SK-N-SH (cell line): ENCODE measurements around the gene P2RY13. TPM values are rescaled to one million over a fixed set of nuclear protein-coding genes. Genes with fewer than 3 reads are reported as not detected.

Experiments
- CTCF ChIA-PET: fragments of 300-600, 350-600 bp; formaldehyde crosslinking; extraction: SDS; loops from one replicate; lab custom pipeline; 2021; lab: Yijun Ruan, JAX
- POLR2A ChIA-PET: fragments of 350-600 bp; sonication (Branson Sonifier 250); formaldehyde crosslinking; extraction: SDS; loops from one replicate; lab custom pipeline; 2020; ENCODE audit warnings: antibody characterized with exemption, inconsistent platforms; lab: Yijun Ruan, JAX
- DNase-seq: peaks from one replicate; pipeline ENCODE4 v3.0.0; 2012
- H2AFZ ChIP-seq: fragments of 200-600 bp; sonication (generic); 2 replicates; pipeline ENCODE4 v1.8.1; 2016; ENCODE audit warnings: antibody characterized with exemption, mild to moderate bottlenecking, low read depth
- H3F3A ChIP-seq: fragments of 200-600 bp; sonication (generic); replicated peaks from 2 replicates; pipeline ENCODE3; 2016; ENCODE audit warnings: antibody characterized with exemption, mild to moderate bottlenecking; ENCODE audit not compliant: insufficient read depth
- H3K27ac ChIP-seq, 2 experiments: fragments of 200-500 bp in 1 of 2; fragments of 200-600 bp in 1 of 2; sonication (Bioruptor generic) in 1 of 2; sonication (generic), shearing (Covaris generic) in 1 of 2; 2 replicates each; pipeline versions ENCODE4 v1.5.1 to v1.6.1; 2014 to 2016; ENCODE audit warnings: low read depth in 2 of 2, inconsistent platforms in 1 of 2, low read length in 1 of 2, mild to moderate bottlenecking in 1 of 2, mixed read lengths in 1 of 2
- H3K27me3 ChIP-seq: fragments of 200-600 bp; sonication (generic), shearing (Covaris generic); 2 replicates; pipeline ENCODE4 v1.6.1; 2016; ENCODE audit warnings: mixed run types; ENCODE audit not compliant: insufficient read depth
- H3K36me3 ChIP-seq, 2 experiments: fragments of 200-500 bp in 1 of 2; fragments of 200-600 bp in 1 of 2; sonication (Bioruptor generic) in 1 of 2; sonication (generic) in 1 of 2; replicated peaks in 1 of 2; 2 replicates each; pipeline versions ENCODE3 to v1.5.1; 2014 to 2016; ENCODE audit warnings: low read length in 1 of 2, mild to moderate bottlenecking in 1 of 2; ENCODE audit not compliant: insufficient read depth in 2 of 2, control insufficient read depth in 1 of 2
- H3K4me1 ChIP-seq, 2 experiments: fragments of 200-500 bp in 1 of 2; fragments of 200-600 bp in 1 of 2; sonication (Bioruptor generic) in 1 of 2; sonication (generic), shearing (Covaris generic) in 1 of 2; 2 replicates each; pipeline versions ENCODE4 v1.5.1 to v1.6.1; 2014 to 2016; ENCODE audit warnings: low read depth in 1 of 2, low read length in 1 of 2, mixed run types in 1 of 2; ENCODE audit not compliant: insufficient read depth in 2 of 2, control insufficient read depth in 1 of 2
- H3K4me2 ChIP-seq: fragments of 200-600 bp; sonication (generic), shearing (Covaris generic); 2 replicates; pipeline ENCODE4 v1.6.1; 2017; ENCODE audit warnings: mixed run types
- H3K4me3 ChIP-seq, 2 experiments: fragments of 200-500 bp in 1 of 2; fragments of 200-600 bp in 1 of 2; sonication (Bioruptor generic) in 1 of 2; sonication (generic), shearing (Covaris generic) in 1 of 2; 2 replicates each; pipeline versions ENCODE4 v1.5.1 to v1.8.1; 2014 to 2016; ENCODE audit warnings: low read depth in 2 of 2, inconsistent platforms in 1 of 2, low read length in 1 of 2, mild to moderate bottlenecking in 1 of 2, mixed read lengths in 1 of 2, moderate library complexity in 1 of 2
- H3K79me2 ChIP-seq: fragments of 200-600 bp; sonication (generic); 2 replicates; pipeline ENCODE4 v1.8.1; 2017; ENCODE audit warnings: mild to moderate bottlenecking; ENCODE audit not compliant: insufficient read depth
- H3K9ac ChIP-seq: fragments of 200-600 bp; sonication (generic); 2 replicates; pipeline ENCODE4 v1.6.1; 2017; ENCODE audit warnings: mixed run types
- H3K9me2 ChIP-seq: fragments of 200-600 bp; sonication (generic); 2 replicates; pipeline ENCODE4 v1.6.1; 2017; ENCODE audit warnings: mixed run types
- H3K9me3 ChIP-seq: fragments of 200-600 bp; sonication (generic); 2 replicates; pipeline ENCODE4 v1.6.1; 2017; ENCODE audit warnings: mixed run types, mild to moderate bottlenecking, moderate library complexity
- H4K20me1 ChIP-seq: fragments of 200-600 bp; sonication (generic); 2 replicates; pipeline ENCODE4 v1.6.1; 2017; ENCODE audit warnings: mild to moderate bottlenecking, mixed run types; ENCODE audit not compliant: insufficient read depth
- CHD2 ChIP-seq: fragments of 150-350 bp; IDR thresholded peaks from 2 replicates; pipeline ENCODE4 v1.6.1; 2018; ENCODE audit warnings: low read length; ENCODE audit not compliant: partially characterized antibody
- CTCF ChIP-seq: fragments of 200-600 bp; sonication (generic); IDR thresholded peaks from 2 replicates; pipeline ENCODE4 v1.6.1; 2017; ENCODE audit warnings: antibody characterized with exemption, mild to moderate bottlenecking, moderate library complexity
- ELF1 ChIP-seq: IDR thresholded peaks from 2 replicates; pipeline ENCODE4 v1.4.0; 2012
- EP300 ChIP-seq, 2 experiments: IDR thresholded peaks; 2 replicates each; pipeline versions ENCODE4 v1.4.0 to v1.6.1; 2012; ENCODE audit warnings: borderline replicate concordance in 1 of 2, low read depth in 1 of 2, low read length in 1 of 2
- FOSL2 ChIP-seq: IDR thresholded peaks from 2 replicates; pipeline ENCODE4 v1.4.0; 2012; ENCODE audit warnings: low read depth, mild to moderate bottlenecking, moderate library complexity, borderline replicate concordance
- GABPA ChIP-seq: IDR thresholded peaks from 2 replicates; pipeline ENCODE4 v1.4.0; 2012; ENCODE audit warnings: low read depth, mild to moderate bottlenecking
- JUND ChIP-seq: IDR thresholded peaks from 2 replicates; pipeline ENCODE4 v1.4.0; 2012
- MEF2A ChIP-seq: IDR thresholded peaks from 2 replicates; pipeline ENCODE4 v1.4.0; 2012; ENCODE audit warnings: low read depth, borderline replicate concordance
- MXI1 ChIP-seq: IDR thresholded peaks from 2 replicates; pipeline ENCODE4 v1.6.1; 2012; ENCODE audit warnings: mild to moderate bottlenecking, low read depth, low read length, improper control_type of control experiment
- POLR2AphosphoS5 ChIP-seq: IDR thresholded peaks from 2 replicates; pipeline ENCODE4 v1.6.1; 2012; ENCODE audit warnings: low read depth, low read length
- RAD21 ChIP-seq: IDR thresholded peaks from 2 replicates; pipeline ENCODE4 v1.6.1; 2012; ENCODE audit warnings: mild to moderate bottlenecking, low read length
- RFX5 ChIP-seq: IDR thresholded peaks from 2 replicates; pipeline ENCODE4 v1.6.1; 2012; ENCODE audit warnings: mild to moderate bottlenecking, improper control_type of control experiment, low read length
- SIN3A ChIP-seq: IDR thresholded peaks from 2 replicates; pipeline ENCODE4 v1.6.1; 2012; ENCODE audit warnings: low read depth, mild to moderate bottlenecking, low read length, moderate library complexity, borderline replicate concordance
- TCF12 ChIP-seq: IDR thresholded peaks from 2 replicates; pipeline ENCODE4 v1.4.0; 2012
- USF2 ChIP-seq: fragments of 150-350 bp; IDR thresholded peaks from 2 replicates; pipeline ENCODE4 v1.6.1; 2017; ENCODE audit warnings: antibody characterized with exemption, low read length, low read depth, borderline replicate concordance
- ZBTB33 ChIP-seq: IDR thresholded peaks from 2 replicates; pipeline ENCODE4 v1.4.0; 2012; ENCODE audit warnings: low read depth, borderline replicate concordance
- WGBS: methylation state at CpG from one replicate; pipeline ENCODE4 v1.1.6; 2017; ENCODE audit warnings: low lambda C conversion rate; 5-methylcytosine and 5-hydroxymethylcytosine counted together
- polyA plus RNA-seq, 3 experiments: library from polyadenylated mRNA; depleted of rRNA; stranded (reverse); fragments of >200 nt; gene quantifications; 2 replicates each; pipeline ENCODE4 v1.2.3, GENCODE V29; 2012
- TF ChIP-seq, protein P1 (sequence below): IDR thresholded peaks from 2 replicates; pipeline ENCODE4; 2012

Gene P2RY13
- polyA plus RNA-seq, 1 of the 3 experiments (the other 2 are of a cell fraction) = not detected

DNA sequence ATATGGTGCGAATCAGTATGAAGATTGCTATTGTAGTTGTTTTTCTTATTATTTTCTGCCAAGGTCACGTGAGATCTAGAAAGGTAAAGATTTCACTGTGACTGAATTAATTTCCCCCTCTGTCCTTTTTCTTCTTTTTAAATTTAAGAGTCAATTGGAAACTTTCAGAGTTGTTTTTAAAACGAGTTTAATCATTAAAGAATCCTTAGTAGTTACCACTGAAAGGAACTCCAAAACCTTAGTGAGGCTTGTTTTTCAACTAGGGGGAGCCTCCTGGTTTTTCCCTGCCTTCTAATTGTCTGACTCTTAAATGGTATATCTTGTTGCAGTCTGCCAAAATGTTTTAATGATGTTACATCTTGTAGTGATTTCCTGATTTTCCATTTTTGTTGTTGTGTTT lies 37.6 kb upstream of the P2RY13 start (continued):
- TF ChIP-seq ZBTB33 (no peak), TCF12 (no peak)
- TF ChIP-seq, all 33 proteins: peak for 0

- no peak overlapping the region for H2AFZ ChIP-seq
Measured at GRCh38 chr3:151362751-151363174, 33.4 kb upstream of the P2RY13 start.

DNA sequence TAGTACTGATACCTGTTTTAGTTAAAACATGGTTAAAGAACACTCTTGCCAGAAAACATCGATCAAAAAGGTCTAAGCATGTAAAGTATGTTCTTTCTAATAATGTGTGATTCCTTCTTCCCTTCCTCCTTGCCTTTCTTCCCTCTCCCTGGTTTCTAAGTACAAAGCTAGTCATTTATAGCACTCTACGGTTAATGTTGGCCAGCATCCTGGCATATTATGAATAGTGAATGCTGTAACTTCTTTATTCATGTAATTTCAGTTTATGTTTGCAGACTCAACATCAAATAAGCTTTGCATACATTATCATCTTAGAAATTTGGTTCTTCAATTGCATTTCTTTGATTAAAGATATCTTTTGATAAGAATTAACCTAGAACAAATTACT lies 28.1 kb upstream of the P2RY13 start:
- Histone ChIP-seq H4K20me1 (no peaks in the 10 kb centered on the region), H3K27me3 (no peaks in the 10 kb centered on the region), H3K9ac (no peak overlapping the region), H3K4me3 (no peak overlapping the region), H3K4me1 (peaks cover 0 to 3% of the 10 kb centered on the region in 2 experiments; a peak in 2 of 4 replicates), H3K27ac (no peak overlapping the region), H3K79me2 (no peaks in the 10 kb centered on the region), H3K9me3 (no peaks in the 10 kb centered on the region), H3F3A (no peaks in the 10 kb centered on the region), H3K4me2 (no peak overlapping the region), H3K9me2 (no peaks in the 10 kb centered on the region), H3K36me3 (no peaks in the 10 kb centered on the region), H2AFZ (no peak overlapping the region)
- no peak for DNase-seq
- ChIA-PET POLR2A (no interaction called here), CTCF (interaction anchor here (0.9 kb wide), 1 partner anchor 12 kb away, joined by 3 read pairs; no protein-coding TSS in a partner anchor)
- WGBS = 62% methylated on average over 2 of the region's 2 CpGs
- TF ChIP-seq CTCF (no peak), ZBTB33 (no peak), FOSL2 (no peak), USF2 (no peak), RAD21 (no peak), POLR2AphosphoS5 (no peak), CHD2 (no peak), GABPA (no peak)

More at GRCh38 chr3:151362751-151363174, 33.4 kb upstream of the P2RY13 start:
- TF ChIP-seq SIN3A = no peak
- TF ChIP-seq, protein P1, sequence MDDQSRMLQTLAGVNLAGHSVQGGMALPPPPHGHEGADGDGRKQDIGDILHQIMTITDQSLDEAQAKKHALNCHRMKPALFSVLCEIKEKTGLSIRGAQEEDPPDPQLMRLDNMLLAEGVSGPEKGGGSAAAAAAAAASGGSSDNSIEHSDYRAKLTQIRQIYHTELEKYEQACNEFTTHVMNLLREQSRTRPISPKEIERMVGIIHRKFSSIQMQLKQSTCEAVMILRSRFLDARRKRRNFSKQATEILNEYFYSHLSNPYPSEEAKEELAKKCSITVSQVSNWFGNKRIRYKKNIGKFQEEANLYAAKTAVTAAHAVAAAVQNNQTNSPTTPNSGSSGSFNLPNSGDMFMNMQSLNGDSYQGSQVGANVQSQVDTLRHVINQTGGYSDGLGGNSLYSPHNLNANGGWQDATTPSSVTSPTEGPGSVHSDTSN = no peak
- no peak for TF ChIP-seq EP300 (IDR thresholded peaks at IDR 0.05; ENCODE audit: borderline replicate concordance in 1 of 2, low read depth in 1 of 2, low read length in 1 of 2)
- no peak for TF ChIP-seq TCF12
- no peak for TF ChIP-seq JUND
- no peak for TF ChIP-seq ELF1
- TF ChIP-seq USF2 = no peak
- TF ChIP-seq MEF2A = no peak
- TF ChIP-seq RFX5 = no peak
- TF ChIP-seq MXI1 = no peak
- no peak for TF ChIP-seq RAD21
- H3K4me3 ChIP-seq = no peak overlapping the region
- no peaks in the 10 kb centered on the region for H3K9me3 ChIP-seq
- no peak overlapping the region for H3K27ac ChIP-seq
- no peaks in the 10 kb centered on the region for H3K79me2 ChIP-seq
- H3K4me2 ChIP-seq = no peak overlapping the region
- no peaks in the 10 kb centered on the region for H3F3A ChIP-seq
- H3K9ac ChIP-seq = no peak overlapping the region
- DNase-seq = no peak
- H3K36me3 ChIP-seq = no peaks in the 10 kb centered on the region
- H3K27me3 ChIP-seq = no peaks in the 10 kb centered on the region
- no peaks in the 10 kb centered on the region for H4K20me1 ChIP-seq
- WGBS = 59% methylated on average over 3 of the region's 3 CpGs
- CTCF ChIA-PET = no interaction called here
- H3K9me2 ChIP-seq = no peaks in the 10 kb centered on the region
- no peaks in the 10 kb centered on the region for H3K4me1 ChIP-seq
- POLR2A ChIA-PET = no interaction called here
